WERI-Rb-1 (cell line): ENCODE results near the gene COL20A1.

Source experiments
- DNase-seq: peaks from one replicate; pipeline ENCODE4 v3.0.0-alpha.2; 2020
- H3K27ac ChIP-seq: fragments of 250-450 bp; sonication (Bioruptor Pico); 2 replicates; pipeline ENCODE4 v1.5.1; 2020; ENCODE audit warnings: mild to moderate bottlenecking, moderate library complexity
- H3K27me3 ChIP-seq: fragments of 250-450 bp; sonication (Bioruptor Pico); 2 replicates; pipeline ENCODE4 v1.5.1; 2021; ENCODE audit warnings: mild to moderate bottlenecking, low read depth, moderate library complexity; ENCODE audit not compliant: insufficient read depth, severe bottlenecking
- H3K36me3 ChIP-seq: fragments of 250-450 bp; sonication (Bioruptor Pico); 2 replicates; pipeline ENCODE4 v1.5.1; 2020; ENCODE audit warnings: mild to moderate bottlenecking, moderate library complexity
- H3K4me3 ChIP-seq: 2 replicates; pipeline ENCODE4 v1.5.1; 2011; ENCODE audit warnings: low read depth, mild to moderate bottlenecking, control low read depth, low read length
- H3K9me3 ChIP-seq: fragments of 250-450 bp; sonication (Bioruptor Pico); 2 replicates; pipeline ENCODE4 v1.5.1; 2021; ENCODE audit warnings: mild to moderate bottlenecking, moderate library complexity; ENCODE audit not compliant: severe bottlenecking
- TF ChIP-seq, protein P1 (sequence below): IDR thresholded peaks from 2 replicates; pipeline ENCODE4 v1.5.1; 2011; ENCODE audit warnings: low read depth, mild to moderate bottlenecking, control low read depth, inconsistent platforms, low read length

The COL20A1 gene

DNA sequence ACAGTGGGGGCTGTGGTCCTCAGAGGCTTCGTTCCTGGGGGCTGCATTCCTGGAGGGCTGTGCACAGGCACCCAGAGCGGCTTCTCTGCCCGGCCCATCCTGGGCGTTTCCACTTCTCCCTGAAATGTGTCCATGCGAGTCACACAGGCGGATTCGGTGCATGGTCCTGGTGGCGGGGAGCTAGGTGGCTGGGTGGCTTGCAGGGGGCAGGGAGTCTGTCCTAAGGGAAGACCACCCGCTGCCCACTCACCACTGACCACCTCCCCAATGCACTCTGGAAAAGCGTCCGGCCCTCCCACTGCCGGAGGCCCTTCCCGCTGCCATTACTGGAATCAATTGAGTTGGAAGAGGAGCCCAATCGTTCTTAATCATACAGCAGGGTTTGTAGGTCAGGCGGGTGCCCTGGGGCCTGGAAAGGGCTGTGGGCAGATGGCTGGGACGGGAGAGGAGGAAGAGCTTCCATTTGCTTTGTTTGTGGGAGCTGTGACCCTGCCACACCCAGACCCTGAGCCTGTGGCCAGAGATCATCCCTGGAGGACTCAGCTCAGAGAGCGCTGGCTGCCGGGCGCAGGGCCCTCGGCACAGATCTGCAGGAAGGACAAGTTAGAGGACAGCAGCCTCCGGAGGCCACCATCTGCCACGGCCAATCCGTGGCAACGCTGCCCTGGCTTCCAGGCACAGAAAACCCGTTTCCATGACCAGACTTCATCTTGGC, 61.8 kb downstream of the COL20A1 start:
- Histone ChIP-seq H3K9me3 (peaks cover 9% of the 10 kb centered on the region), H3K4me3 (no peak overlapping the region), H3K36me3 (no peaks in the 10 kb centered on the region), H3K27me3 (no peaks in the 10 kb centered on the region), H3K27ac (no peak overlapping the region)
- DNase-seq: no peak
- TF ChIP-seq, protein P1, sequence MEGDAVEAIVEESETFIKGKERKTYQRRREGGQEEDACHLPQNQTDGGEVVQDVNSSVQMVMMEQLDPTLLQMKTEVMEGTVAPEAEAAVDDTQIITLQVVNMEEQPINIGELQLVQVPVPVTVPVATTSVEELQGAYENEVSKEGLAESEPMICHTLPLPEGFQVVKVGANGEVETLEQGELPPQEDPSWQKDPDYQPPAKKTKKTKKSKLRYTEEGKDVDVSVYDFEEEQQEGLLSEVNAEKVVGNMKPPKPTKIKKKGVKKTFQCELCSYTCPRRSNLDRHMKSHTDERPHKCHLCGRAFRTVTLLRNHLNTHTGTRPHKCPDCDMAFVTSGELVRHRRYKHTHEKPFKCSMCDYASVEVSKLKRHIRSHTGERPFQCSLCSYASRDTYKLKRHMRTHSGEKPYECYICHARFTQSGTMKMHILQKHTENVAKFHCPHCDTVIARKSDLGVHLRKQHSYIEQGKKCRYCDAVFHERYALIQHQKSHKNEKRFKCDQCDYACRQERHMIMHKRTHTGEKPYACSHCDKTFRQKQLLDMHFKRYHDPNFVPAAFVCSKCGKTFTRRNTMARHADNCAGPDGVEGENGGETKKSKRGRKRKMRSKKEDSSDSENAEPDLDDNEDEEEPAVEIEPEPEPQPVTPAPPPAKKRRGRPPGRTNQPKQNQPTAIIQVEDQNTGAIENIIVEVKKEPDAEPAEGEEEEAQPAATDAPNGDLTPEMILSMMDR: no peak

DNA sequence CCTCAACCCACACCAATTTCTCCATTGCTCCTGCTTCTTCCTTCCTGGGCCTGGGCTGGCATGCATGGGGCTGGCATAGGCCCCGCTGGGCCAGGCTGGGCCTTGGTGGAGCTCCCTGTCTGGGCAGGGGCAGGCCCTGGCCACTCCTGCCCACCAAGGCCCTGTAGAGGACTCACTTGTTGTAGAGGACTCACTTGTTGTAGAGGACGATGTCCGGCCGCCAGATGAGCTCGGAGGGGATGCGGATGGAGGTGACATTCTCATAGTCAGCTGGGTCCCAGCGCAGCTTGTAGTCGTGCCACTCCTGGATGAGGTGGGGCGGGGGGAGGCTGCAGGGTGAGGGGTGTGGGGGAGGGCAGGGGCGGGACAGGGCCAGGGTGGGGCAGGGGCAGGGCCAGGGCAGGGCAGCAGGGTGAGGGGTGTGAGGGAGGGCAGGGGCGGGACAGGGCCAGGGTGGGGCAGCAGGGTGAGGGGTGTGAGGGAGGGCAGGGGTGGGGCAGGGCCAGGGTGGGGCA, 62.9 kb downstream of the COL20A1 start:
- Histone ChIP-seq H3K9me3 (peaks cover 9% of the 10 kb centered on the region), H3K36me3 (no peaks in the 10 kb centered on the region), H3K27ac (no peak overlapping the region), H3K4me3 (no peak overlapping the region), H3K27me3 (no peaks in the 10 kb centered on the region)
- TF ChIP-seq, protein P1: no peak
- no peak for DNase-seq

DNA sequence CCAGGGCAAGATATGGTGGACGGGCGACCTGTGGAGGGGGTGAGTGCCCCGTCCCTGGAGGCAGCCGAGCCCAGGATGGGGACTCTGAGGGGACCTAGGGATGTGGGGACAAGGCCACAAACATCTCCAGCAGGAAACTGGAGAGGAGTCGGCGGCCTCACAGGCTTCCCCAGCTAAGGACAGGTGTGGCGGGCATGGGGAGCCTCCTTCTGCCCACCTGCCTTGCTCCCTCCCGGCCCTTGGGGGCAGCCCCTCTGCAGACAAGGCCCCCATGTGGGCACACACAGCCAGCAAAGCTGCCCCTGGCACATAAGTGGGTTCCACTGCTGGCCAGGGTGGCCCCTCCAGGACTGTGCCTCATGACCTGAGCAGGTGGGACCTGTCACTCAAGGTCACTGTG, 63.5 kb downstream of the COL20A1 start:
- H3K36me3 ChIP-seq: no peaks in the 10 kb centered on the region
- DNase-seq: no peak
- TF ChIP-seq, protein P1: no peak

DNA sequence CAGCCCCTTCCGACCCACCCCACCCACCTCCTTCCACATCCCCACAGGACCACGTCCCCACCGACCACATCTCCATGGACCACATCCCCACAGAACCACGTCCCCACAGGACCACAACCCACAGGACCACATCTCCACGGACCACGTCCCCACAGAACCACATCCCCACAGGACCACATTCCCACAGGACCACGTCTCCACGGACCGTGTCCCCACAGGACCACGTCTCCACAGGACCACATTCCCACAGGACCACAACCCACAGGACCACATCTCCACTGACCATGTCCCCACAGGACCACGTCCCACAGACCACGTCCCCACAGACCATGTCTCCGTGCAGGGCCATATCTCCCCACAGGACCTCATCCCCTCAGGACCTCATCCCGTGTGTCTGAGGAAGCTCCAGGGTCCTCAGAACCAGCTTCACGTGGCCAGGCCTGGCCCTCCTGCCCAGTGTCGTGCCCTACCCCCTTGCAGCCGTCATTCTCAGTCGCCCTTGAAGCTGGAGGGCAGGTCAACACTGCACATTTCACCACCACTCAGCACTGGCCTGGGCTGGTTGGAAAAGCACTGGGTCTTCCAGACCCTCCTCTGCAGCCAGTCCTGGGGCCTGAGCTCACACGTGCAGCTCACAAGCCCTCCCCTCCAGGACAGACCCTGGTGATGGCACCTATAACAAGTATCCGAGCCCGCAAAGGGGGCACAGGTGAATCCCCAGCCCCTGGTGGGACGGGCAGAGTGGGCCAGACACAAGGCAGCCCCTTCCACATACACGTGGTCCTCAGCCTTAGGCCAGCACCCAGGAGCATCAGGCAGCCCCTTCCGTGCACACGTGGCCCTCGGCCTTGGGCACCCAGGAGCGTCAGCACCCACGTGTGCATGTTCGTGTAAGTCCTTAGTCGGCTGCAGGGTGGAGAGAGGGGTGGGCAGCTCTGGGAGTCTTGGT, 64.2 kb downstream of the COL20A1 start:
- Histone ChIP-seq H3K27me3 (no peaks in the 10 kb centered on the region), H3K27ac (no peak overlapping the region), H3K4me3 (no peak overlapping the region), H3K36me3 (no peaks in the 10 kb centered on the region), H3K9me3 (no peaks in the 10 kb centered on the region)
- TF ChIP-seq, protein P1: no peak
- DNase-seq: no peak

More for the DNA sequence above, 63.5 kb downstream of the COL20A1 start:
- peaks cover 5% of the 10 kb centered on the region for H3K9me3 ChIP-seq
- H3K27ac ChIP-seq: no peak overlapping the region
- no peak overlapping the region for H3K4me3 ChIP-seq
- no peaks in the 10 kb centered on the region for H3K27me3 ChIP-seq

DNA sequence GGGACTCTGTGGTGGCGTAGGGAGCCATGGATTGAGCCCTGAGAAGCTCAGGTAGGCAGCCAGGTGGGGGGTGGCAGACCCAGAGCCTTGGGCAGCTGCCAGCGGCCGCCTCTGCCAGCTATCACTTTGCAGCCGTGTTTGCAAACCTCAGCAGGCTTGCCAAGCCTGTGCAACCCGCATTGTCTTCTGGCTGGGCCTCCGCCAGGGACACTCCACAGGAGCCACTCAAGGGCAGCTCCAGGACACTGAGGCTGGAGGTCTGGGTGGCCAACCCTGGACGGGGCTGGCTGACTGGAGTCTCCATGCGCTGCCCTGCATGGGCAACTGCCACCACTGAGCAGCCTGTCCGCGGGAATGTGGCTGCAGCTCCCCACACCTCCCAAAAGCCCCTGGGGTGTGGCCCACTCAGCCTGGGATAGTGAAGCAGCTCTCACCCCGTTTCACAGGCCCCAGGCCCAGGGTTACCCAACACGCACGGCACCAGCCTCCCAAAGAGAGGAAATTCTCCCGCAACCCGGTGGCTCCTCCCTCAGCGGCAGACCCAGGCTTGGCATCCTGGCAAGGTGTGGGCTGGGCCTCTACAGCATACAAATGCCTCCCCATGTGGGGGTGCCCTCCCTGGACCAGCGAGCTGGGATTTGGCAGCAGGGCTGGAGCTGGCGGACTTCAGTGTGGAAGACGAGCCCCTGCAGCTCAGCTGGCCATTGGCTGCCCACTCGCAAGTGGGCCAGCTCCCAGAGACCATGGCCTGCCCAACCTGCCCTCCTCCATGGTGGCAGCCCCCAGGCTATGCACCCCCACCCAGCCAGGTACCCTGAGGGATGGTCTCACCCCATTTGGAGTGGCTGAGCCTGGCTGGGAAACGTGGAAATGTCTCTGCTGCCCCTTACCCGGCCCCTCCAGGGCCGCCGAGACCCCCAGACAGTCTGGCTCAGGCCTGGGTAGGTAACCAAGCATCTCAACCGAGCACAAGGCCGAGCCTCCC, 65.2 kb downstream of the COL20A1 start:
- H3K9me3 ChIP-seq: no peaks in the 10 kb centered on the region
- no peak for DNase-seq
- TF ChIP-seq, protein P1: no peak
- H3K27me3 ChIP-seq: no peaks in the 10 kb centered on the region
- no peak overlapping the region for H3K27ac ChIP-seq
- no peaks in the 10 kb centered on the region for H3K36me3 ChIP-seq
- H3K4me3 ChIP-seq: no peak overlapping the region
